ENCODE data around the gene RAB36. TPM values are rescaled to one million over a fixed set of nuclear protein-coding genes. Genes with fewer than 3 reads are reported as not detected.

RAB36 gene
- polyA plus RNA-seq, 2 of the 4 experiments (the other 2 are of a cell fraction), result 2.5 to 4.0 TPM

DNA sequence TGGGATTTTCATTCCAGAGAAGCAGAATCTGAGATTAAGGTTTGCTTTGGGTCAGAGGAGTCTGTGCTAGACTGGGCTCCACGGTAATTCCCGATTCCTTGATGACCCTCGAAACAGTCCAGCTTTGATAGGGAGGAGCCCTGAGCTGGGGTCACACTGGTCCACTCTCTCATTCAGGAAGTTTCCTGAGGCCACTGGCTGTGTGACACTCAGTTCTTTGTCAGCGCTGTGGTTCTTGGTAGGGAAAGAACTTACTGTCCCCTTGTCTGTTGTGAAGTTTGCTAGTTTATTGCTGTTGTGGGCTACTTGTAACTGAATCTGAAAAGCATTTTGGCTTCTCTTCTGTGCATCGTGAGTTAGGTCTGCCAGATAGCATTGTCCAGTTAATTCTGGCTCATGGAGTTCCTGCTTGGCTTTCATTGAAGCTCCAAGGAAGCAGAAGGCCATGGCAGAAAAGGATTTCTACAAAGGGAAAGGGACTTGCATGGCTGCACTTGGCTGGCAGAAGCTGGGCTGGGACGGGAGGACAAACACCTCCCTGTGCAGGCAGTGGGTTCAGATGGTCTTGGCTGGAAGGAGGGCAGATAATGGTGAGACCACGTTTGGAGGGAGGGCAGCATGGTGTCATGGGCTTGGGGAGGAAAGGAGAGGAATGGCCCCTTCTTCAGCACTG lies 58.3 kb downstream of the RAB36 start (continued):
- TF ChIP-seq FOSL2 (IDR thresholded peaks at IDR 0.05), result no peak
- no peak for TF ChIP-seq FOSL2 (CRISPR knock-in tag; IDR thresholded peaks at IDR 0.05)
- no peak for TF ChIP-seq PHF8 (IDR thresholded peaks at IDR 0.05; ENCODE audit: borderline replicate concordance, low read depth)
- TF ChIP-seq, protein P1, sequence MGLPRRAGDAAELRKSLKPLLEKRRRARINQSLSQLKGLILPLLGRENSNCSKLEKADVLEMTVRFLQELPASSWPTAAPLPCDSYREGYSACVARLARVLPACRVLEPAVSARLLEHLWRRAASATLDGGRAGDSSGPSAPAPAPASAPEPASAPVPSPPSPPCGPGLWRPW (IDR thresholded peaks at IDR 0.05), result no peak
- TF ChIP-seq CHD2 (IDR thresholded peaks at IDR 0.05; ENCODE audit: low read length, partially characterized antibody), result no peak

DNA sequence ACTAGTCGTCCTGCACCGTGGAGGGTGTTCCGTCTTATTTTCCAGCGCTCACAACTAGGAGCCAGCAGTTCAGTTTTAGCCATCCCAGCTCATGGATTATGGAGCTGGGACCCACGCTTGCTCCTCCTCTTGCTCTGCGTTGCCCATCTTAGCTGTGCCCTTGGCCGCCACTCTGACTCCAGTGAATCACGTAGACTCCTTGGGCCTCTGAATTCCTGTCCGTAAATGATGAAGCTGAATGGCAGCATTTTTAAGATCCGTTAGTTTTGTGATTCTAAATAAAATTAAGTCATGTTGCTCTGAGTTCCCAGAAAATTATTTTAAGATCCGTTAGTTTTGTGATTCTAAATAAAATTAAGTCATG lies 58.8 kb downstream of the RAB36 start:
- Histone ChIP-seq H3K9me3 (no peaks in the 10 kb centered on the region), H3K4me2 (no peak overlapping the region), H3K4me3 (no peak overlapping the region), H3K4me1 (no peaks in the 10 kb centered on the region), H3K27ac (no peak overlapping the region)
- ChIA-PET POLR2A (no interaction called here), CTCF (interaction anchor here (1.0 to 1.7 kb wide), 4 partner anchors 23 to 78 kb away, joined by 3 to 6 read pairs (median 4); no protein-coding TSS in a partner anchor)
- ATAC-seq (no peak), FAIRE-seq (no peak), DNase-seq (ENCODE audit: low read depth in 1 of 2, low spot score in 1 of 2) (no peak)
- 95% methylated on average over 11 of the region's 11 CpGs for WGBS (ENCODE audit: missing lambda C conversion rate)
- TF ChIP-seq ZFP36 (IDR thresholded peaks at IDR 0.05; ENCODE audit: borderline replicate concordance, partially characterized antibody) (no peak), RCOR1 (IDR thresholded peaks at IDR 0.05; ENCODE audit: low read depth, low read length) (no peak), HDAC2 (IDR thresholded peaks at IDR 0.05) (no peak), EHF (CRISPR knock-in tag; IDR thresholded peaks at IDR 0.05) (no peak), FOSB (CRISPR knock-in tag; IDR thresholded peaks at IDR 0.05) (no peak), HOXB5 (CRISPR knock-in tag; IDR thresholded peaks at IDR 0.05) (no peak), PHF8 (IDR thresholded peaks at IDR 0.05; ENCODE audit: borderline replicate concordance, low read depth) (no peak), ZNF302 (CRISPR knock-in tag; IDR thresholded peaks at IDR 0.05) (no peak), JUN (IDR thresholded peaks at IDR 0.05) (no peak), POLR2A (IDR thresholded peaks at IDR 0.05; ENCODE audit: low read length) (no peak), GATA3 (IDR thresholded peaks at IDR 0.05; ENCODE audit: borderline replicate concordance) (no peak)
- TF ChIP-seq, protein P2, sequence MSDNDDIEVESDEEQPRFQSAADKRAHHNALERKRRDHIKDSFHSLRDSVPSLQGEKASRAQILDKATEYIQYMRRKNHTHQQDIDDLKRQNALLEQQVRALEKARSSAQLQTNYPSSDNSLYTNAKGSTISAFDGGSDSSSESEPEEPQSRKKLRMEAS (IDR thresholded peaks at IDR 0.05), result no peak
- TF ChIP-seq, protein P3, sequence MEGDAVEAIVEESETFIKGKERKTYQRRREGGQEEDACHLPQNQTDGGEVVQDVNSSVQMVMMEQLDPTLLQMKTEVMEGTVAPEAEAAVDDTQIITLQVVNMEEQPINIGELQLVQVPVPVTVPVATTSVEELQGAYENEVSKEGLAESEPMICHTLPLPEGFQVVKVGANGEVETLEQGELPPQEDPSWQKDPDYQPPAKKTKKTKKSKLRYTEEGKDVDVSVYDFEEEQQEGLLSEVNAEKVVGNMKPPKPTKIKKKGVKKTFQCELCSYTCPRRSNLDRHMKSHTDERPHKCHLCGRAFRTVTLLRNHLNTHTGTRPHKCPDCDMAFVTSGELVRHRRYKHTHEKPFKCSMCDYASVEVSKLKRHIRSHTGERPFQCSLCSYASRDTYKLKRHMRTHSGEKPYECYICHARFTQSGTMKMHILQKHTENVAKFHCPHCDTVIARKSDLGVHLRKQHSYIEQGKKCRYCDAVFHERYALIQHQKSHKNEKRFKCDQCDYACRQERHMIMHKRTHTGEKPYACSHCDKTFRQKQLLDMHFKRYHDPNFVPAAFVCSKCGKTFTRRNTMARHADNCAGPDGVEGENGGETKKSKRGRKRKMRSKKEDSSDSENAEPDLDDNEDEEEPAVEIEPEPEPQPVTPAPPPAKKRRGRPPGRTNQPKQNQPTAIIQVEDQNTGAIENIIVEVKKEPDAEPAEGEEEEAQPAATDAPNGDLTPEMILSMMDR (IDR thresholded peaks at IDR 0.05), result no peak
- TF ChIP-seq, protein P4, sequence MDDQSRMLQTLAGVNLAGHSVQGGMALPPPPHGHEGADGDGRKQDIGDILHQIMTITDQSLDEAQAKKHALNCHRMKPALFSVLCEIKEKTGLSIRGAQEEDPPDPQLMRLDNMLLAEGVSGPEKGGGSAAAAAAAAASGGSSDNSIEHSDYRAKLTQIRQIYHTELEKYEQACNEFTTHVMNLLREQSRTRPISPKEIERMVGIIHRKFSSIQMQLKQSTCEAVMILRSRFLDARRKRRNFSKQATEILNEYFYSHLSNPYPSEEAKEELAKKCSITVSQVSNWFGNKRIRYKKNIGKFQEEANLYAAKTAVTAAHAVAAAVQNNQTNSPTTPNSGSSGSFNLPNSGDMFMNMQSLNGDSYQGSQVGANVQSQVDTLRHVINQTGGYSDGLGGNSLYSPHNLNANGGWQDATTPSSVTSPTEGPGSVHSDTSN (IDR thresholded peaks at IDR 0.05), result no peak
- TF ChIP-seq, protein P5, sequence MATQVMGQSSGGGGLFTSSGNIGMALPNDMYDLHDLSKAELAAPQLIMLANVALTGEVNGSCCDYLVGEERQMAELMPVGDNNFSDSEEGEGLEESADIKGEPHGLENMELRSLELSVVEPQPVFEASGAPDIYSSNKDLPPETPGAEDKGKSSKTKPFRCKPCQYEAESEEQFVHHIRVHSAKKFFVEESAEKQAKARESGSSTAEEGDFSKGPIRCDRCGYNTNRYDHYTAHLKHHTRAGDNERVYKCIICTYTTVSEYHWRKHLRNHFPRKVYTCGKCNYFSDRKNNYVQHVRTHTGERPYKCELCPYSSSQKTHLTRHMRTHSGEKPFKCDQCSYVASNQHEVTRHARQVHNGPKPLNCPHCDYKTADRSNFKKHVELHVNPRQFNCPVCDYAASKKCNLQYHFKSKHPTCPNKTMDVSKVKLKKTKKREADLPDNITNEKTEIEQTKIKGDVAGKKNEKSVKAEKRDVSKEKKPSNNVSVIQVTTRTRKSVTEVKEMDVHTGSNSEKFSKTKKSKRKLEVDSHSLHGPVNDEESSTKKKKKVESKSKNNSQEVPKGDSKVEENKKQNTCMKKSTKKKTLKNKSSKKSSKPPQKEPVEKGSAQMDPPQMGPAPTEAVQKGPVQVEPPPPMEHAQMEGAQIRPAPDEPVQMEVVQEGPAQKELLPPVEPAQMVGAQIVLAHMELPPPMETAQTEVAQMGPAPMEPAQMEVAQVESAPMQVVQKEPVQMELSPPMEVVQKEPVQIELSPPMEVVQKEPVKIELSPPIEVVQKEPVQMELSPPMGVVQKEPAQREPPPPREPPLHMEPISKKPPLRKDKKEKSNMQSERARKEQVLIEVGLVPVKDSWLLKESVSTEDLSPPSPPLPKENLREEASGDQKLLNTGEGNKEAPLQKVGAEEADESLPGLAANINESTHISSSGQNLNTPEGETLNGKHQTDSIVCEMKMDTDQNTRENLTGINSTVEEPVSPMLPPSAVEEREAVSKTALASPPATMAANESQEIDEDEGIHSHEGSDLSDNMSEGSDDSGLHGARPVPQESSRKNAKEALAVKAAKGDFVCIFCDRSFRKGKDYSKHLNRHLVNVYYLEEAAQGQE (IDR thresholded peaks at IDR 0.05), result no peak
